HG03139 (cell line): Measurements from ENCODE around the gene AHDC1.

Experiments used
- ATAC-seq: cut with Tn5 transposase; IDR thresholded peaks from one replicate; pipeline ENCODE4 v1.9.1; 2021; ENCODE audit not compliant: unreplicated experiment

The AHDC1 gene

DNA sequence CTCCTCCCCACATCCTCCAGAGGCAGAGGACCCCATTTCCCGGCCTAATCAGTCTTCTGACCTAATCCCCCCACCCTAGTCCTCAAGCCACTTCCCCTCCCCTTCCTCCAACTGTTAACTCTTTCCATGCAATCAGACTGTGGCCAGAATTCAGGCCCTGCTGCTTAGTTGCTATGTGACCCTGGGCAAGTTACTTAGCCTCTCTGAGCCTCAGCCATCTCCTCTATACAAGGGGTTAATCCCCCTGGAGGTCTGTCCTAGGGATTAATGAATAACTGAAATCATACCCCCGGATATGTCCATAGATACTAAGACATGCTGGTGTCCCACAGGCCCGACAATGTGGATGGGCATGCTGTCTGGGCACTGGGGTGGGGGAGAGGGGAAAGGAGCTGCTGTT, 18.3 kb downstream of the AHDC1 start:
- no peak for ATAC-seq

DNA sequence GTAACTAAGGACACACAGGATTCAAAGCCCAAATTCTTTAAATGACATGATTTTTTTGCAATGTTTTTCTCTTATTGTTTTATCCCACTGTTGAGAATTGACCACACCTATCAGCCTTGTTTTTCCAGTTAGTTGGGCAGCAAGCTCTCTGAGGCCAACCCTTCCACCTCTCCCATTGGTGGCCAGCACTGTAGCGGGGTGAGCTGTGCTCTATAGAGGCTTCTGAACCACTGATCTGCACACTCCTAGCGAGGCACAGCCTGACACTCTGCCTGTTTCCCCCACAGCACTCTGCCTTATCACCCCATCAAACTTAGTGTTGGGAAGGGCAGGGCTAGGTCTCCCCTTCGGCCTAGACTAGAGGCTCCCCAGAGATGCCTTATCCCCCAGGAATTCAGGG, 19.5 kb downstream of the AHDC1 start:
- no peak for ATAC-seq

GRCh38 chr1:27583479-27583878, 20.5 kb downstream of the AHDC1 start:
- ATAC-seq: no peak

GRCh38 chr1:27581823-27582243, 22.1 kb downstream of the AHDC1 start:
- ATAC-seq: no peak

GRCh38 chr1:27577504-27578188, 26.3 kb downstream of the AHDC1 start:
- ATAC-seq: no peak

GRCh38 chr1:27576806-27577227, 27.1 kb downstream of the AHDC1 start:
- no peak for ATAC-seq

- ATAC-seq: no peak
Observed at GRCh38 chr1:27575840-27576331, 28.1 kb downstream of the AHDC1 start.

DNA sequence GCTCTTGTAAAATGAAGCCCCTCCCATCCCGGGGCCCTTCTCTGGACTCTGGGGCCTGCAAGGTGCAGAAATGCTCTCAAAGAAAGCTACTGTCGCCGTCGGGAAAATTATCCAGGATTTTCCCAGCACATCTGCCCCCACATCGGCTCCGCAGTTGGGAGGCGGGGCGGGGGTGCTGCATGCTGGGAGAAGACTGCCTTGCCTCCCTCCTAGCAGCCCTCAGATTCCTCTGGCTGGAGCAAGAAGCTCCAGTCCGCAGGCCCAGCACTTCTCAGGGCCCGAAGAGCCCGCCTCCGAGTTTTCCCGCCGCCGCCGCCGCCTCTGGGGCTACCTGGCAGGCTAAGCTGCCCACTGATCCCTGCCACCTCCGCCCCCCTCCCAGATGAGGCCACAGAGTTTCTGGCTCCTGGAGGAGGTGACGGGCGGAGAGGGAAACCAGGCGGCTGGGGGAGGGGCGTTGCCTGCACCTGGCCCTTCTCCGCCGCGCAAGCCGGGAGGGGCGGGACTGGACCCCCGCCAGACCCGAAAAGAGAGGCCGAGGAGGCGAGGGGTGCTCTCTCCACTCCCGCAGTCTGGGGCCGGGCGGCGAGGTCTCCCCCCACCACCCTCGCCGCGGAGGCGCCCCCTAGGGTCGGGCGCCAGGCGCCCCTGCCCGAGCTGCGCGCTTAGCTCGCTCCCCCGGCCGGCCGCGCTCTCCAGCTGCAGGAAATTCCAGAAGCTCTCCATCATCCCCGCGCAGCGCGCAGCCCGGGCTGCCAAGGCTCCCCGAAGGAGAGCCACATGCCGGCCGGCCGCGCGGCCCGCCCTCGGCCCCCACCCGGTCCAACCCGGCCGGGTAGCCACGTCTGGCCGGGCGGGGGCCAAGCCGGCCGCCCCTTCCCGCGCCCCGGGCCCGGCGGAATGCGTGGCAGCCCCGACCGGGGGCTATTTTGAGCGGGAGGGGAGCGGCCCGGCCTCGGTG, 28.8 kb downstream of the AHDC1 start:
- no peak for ATAC-seq

- ATAC-seq: no peak
Observed at GRCh38 chr1:27574001-27574781, 29.8 kb downstream of the AHDC1 start.

DNA sequence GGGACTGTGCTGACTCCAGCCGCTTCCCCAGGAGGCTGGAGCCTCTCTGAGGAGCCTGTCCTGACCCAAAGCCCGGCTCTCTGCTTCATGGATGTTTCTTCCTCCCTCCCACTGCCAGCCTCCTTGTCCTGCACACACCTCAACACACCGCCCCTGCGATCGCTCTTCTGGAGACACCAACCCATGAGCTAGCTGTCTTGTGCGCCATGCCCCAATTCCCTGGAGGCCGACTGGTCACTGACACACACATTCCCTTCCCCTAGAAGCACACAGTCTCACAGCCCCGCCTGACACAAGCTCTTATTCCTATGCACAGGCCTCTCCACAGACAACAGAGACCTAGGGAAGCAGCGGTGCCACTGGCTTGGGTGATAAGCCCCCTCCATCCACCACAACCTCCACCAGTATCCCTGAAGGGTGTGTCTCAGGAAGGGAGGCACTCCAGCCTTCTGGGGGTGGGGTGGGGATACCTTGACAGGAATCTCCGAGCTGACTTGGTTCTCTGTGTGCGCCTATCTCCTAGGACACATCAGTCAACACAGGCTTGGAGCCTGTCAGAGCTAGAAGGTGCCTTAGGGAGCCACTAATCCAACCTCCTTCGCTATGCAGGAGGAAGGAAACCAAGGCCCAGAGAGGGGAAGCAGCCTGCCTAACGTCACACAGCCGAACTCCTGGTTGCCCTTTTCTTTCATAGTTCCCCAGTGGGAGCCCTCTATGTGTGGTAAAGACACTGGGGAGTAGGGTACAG, 31.1 kb downstream of the AHDC1 start:
- no peak for ATAC-seq

DNA sequence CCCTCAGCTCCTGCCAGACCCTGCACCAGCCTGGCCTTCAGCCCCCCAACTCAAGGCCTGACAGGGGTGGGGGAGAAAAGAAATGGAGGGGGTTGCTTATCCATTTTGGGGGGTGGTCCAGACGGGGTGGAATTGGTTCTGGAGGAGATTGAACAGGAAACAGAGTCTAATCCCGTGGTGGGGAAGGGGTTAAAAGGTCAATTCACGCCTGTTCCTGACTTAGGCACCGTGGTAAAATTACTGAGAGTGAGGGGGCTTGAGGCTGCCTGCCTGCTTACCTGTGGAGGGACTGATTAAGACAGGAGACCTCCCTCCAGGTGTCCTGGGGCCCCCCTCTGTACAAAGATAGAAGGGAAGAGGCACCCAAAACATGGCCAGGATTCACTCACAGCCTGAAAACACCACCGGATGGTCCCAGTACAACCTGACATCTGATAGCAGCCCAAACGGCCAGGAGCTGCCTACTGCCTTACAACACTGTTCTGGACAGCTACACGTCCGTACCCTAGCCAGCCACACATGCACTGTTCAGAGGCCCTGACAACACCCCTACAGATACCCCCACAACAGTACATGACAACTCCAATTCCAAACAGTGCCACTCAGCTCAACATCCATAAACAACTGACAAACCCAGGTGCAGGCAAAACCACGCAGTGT, 31.8 kb downstream of the AHDC1 start:
- no peak for ATAC-seq

DNA sequence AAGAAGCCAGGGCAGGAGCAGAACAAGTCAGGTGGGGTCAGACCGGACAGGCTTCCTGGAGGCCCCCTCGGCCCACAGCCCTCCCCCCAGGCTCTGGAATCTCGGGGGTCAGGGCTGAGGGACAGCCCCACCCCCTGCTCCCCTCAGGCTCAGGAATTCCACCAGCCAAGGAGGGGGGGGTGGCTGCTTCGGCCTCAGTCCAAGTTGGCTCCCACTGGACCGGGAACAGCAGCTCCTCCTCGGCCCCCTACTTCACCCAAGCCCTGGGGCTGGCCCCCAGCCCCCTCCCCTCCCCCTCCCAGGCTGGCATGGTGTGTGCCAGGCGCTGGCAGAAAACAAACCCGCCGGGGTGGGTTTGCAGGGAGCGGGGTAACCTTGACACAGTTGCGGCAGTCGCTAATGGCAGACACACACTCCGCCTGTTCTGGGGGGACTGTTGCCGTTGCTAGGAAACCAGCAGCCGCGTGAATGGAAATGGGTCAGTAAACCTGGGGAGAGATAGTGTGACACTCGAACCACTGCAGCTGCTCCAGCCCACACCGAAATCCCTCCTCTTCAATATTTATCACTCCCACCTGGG, 32.4 kb downstream of the AHDC1 start:
- no peak for ATAC-seq

GRCh38 chr1:27570784-27571183, 33.2 kb downstream of the AHDC1 start:
- ATAC-seq: no peak

GRCh38 chr1:27570356-27570755, 33.6 kb downstream of the AHDC1 start:
- no peak for ATAC-seq

DNA sequence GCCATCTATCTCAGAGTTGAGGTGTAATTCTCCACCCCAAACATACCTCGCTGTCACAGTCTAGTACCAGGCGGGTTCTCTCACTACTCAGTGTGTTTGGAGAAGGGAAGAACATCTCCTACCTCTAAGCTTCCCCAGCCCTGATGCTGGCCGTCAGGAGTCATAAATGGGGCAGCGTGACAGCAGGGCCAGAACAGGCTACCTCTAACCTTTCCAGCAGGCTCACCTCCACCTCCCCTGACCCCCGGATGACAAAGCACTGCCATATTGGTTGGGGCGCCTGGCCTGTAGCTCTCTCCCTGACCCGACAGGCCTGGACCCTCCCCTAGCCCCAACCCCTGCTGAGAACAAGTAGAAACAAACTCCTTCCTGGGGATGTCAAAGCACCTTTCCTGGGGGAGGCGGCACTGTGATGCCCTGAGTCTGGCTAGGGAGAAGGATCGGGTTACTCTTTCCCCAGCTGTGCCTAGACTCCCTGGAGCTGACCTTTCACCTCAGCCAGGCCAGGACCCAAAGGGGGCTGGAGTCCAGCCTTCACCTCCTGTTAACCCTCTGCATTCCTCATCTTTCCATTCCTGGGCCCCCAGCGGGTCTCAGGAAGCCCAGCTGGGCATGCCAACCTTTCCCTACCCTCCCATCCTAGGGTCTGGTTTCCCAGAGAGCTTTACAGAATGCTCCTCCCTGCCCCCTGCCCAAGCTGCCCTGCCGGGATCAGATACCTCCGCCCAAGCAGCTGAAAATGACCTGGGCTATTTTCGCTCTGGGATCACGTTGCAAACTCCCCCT, 34.2 kb downstream of the AHDC1 start:
- no peak for ATAC-seq

- no peak for ATAC-seq
Observed at GRCh38 chr1:27569088-27569460, 34.9 kb downstream of the AHDC1 start.

- ATAC-seq: peak; percentile 81
Observed at GRCh38 chr1:27568300-27569087, 35.5 kb downstream of the AHDC1 start.

- ATAC-seq: no peak
Observed at GRCh38 chr1:27567971-27568299, 36.0 kb downstream of the AHDC1 start.
